NCI-H187 (cell line): Measurements from ENCODE around the gene CPT1A.

Experiments used
- DNase-seq, 2 experiments: peaks; one replicate each; lab custom pipeline; 2025; lab: John Stamatoyannopoulos, UW

Gene CPT1A

DNA sequence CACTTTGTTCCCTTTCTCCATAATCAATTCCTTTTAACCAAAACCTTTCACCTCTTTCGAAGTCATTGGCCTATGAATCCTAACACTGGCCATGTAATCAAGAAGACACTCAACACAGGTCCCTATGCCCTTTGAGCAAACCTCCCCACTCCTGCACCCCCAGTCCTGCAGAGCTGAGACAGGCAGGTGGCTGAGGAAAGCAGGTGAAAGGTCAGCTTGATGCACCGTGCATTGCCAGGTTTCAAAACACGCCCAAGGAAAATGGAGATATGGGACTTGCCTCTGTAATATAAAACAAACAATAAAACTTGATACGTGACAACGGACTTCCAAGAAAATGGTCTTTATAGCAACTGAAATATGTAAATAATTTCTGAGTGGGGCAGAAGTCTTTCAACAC is 10.6 kb downstream of the CPT1A start:
- no peak for DNase-seq

DNA sequence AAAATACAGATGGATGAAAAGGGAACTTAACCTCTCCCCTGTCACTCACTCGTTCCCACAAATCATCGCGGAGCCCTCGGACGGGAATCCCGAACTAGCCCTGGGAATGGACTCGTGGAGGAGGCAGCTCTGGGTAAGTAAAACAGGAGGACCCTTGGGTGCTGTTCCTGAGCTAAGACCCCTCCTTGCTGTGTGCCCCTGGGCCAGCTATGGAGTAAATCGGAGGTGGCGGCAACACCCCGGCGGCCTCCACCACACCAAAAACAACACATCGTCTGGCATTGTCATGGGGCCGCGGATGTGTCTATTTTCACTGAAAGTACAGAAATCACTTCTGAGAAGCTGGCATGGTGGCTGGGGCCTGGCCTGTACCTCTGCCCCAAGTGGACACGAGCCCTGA is 12.1 kb downstream of the CPT1A start:
- DNase-seq: no peak

DNA sequence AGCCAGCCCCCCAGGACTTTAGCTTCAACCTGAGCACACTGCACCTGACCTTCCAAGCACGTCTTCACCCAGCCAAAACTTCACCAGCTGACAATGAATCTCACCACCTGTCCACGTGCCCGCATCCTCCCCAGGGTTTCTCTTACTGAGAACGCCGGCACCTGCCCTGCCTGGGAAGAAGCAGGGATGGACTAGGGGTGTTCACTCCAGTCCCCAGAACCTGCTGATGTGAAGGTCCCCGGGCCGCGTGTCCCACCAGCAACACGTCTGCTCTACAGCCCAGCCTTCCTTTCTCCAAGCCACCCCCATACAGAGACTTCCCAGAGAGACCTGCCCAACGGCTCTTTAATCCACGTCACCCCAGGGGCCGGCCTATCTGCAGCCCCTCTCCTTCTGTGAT is 12.8 kb downstream of the CPT1A start:
- no peak for DNase-seq

DNA sequence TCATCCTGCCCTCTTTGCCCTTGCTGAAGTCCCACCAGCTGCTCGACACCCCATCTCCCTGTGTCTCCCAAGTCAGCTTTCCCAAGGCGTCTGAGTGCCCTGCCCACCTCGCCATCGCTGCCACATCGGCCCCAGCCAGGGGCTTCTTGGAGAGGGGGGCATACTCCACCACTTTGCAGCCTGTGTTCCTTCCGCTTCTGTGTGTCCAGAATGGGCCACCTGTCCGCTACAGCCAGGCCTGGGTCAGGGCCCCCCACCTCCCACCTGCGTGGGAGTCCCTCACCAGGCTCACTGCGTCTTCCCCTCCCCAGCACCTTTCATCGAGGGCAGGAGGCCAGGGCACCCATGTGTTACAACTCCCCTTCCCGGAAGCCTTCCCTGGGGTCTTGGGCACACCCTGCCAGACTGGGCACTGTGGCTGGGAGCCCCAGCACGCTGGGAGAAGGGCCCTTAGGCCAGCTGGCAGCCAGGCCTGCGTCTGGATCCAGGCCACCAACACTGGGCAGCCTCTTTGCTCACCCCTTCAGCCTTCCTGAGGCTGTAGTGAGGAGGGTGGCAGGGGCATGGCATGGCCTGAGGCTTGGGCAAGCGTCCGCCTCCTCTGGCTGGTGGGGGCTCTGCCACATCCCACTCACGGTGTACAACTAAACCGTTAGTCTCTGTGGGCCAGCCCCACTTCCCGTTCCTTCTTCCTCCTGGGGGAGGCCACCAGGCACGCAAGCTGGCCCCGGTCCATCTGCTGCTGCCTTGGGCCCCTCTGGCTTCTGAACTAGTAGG is 13.4 kb downstream of the CPT1A start:
- DNase-seq: no peak

DNA sequence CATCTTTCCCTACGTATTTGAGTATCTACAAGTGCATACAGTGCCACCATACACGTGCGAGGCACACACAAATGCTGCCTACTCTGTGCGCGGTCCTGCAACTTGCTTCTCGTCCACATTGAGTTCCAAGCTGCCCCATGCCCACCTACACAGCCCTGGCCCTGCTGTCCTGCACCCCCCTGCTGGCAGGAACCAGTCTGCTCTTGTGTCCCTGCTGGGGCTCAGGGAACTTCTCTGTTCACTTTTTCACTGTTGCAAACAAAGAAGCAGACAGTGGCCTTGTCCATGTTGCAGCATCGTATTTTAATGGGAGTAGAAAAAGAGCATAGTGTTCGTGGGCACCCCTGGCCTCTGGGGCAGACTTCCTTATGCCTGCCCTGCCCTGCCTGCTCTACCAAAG is 14.0 kb downstream of the CPT1A start:
- no peak for DNase-seq

DNA sequence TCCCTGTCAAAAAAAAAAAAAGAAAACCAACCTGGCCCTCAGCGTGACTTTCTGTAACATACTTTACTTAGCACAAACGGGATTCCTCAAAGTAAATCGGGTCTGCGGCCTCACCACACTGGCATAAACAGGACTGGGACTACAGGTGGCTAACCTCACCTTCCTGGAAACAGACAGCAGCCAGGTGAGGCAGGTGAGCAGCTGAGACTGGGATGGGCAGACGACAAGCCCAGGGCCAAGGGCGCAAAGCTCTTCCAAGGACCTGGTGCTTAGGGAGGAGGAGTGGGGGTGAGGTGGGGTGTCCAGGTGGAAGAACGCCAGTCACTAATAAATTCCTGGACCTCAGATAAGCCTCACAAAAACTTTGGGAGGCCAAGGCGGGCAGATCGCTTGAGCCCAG is 15.0 kb downstream of the CPT1A start:
- DNase-seq: no peak

DNA sequence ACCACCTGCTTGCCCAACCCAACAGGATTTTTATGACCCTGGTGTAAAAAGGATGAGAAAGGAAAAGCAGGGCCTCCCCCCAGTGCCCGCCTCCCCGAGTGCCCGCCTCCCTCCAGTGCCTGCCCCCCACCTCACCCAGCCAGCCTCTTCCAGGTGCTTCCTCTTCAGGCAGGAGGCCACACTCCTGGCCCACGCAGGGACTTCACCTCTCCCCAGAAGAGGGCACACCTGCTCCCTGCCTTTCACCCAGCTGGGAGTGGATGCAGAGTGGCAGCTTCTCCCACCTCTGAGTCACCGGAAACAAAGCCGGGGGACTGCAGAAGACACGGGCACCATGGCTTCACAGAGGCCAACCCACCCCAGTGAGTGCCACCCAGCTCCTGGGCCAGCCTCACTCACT is 16.1 kb downstream of the CPT1A start:
- no peak for DNase-seq

DNA sequence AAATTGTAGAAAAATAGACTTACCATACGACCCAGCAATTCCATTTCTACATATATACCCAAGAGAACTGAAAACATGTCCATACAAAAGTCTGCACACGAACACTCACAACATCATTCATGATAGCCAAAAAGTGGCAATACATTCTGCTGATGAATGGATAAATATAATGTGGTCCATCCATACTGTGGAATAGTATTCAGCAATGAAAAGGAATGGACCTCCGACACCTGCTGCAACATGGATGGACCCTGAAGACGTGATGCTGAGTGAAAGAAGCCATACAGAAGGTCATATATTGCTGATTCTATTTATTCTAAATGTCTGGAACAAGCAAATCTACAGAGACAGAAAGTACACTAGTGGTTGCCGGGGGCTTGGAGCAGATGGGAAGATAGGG is 19.2 kb downstream of the CPT1A start:
- no peak for DNase-seq

DNA sequence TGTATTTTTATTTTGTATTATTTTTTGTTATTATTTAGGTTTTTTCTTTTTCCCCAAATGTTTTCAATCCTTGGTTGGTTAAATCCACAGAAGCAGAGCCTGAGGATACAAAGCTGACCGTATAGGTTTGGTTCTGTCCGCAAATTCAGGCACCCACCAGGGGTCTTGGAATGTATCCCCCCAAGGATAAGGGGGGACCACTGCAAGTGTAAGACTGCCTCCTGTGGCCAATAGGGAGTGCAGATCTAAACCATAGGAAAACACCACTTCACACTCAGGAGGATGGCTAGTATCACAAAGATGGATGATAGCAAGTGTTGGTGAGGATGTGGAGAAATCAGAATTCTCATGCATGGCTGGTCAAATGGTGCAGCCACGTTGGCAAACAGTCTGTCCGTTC is 20.0 kb downstream of the CPT1A start:
- DNase-seq: no peak

DNA sequence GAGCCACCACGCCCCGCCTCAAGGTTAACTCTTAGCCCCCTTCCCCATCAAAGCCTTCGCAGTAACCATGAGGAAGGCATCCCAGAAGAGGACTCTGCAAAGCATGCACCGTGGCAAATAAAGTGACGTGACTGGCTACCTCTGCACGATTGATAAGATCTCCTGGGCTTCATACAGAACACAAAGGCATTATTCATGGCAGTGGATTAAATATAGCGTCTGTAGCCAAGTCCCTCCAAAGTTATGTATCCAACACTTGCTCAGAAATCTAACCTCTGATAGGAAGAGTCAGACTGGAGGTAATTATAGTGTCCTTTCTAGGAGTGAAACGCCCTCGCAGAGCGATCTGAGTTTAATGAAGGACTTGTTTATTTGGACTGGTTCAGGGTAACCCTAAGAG is 22.4 kb downstream of the CPT1A start:
- DNase-seq: no peak

DNA sequence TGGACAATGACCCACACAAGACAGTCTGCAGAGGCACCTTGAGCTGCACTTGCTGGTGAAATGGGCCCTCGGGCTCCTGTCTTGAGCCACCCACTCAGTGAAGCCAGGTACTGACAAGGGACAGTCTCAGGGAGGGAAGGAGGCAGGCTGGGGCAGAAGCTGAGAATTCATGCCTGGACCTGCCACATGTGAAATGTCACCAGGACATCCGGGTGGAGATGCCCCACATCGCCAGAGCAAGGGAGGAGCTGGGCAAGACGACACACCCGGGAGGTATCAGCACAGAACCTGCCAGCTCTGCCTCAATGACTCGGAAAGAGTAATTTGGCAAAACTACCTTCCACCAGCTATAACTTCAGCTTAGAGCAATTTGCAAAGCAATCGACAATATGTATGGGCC is 23.5 kb downstream of the CPT1A start:
- no peak for DNase-seq

DNA sequence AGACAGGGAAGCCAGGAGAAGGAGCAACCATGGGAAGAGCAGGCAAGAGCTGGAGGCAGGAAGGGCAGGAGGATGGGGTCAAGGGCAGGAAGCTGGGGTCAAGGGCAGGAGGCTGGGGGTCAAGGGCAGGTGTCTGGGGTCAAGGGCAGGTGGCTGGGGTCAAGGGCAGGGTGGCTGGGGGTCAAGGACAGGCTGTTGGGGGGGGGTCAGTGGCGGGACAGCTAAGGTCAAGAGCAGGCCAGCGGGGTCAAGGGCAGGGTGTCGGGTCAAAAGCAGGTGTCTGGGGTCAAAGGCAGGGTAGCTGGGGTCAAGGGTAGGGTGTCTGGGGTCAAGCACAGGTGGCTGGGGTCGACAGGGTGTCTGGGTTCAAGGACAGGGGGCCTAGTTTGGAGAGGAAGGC is 24.2 kb downstream of the CPT1A start:
- no peak for DNase-seq

DNA sequence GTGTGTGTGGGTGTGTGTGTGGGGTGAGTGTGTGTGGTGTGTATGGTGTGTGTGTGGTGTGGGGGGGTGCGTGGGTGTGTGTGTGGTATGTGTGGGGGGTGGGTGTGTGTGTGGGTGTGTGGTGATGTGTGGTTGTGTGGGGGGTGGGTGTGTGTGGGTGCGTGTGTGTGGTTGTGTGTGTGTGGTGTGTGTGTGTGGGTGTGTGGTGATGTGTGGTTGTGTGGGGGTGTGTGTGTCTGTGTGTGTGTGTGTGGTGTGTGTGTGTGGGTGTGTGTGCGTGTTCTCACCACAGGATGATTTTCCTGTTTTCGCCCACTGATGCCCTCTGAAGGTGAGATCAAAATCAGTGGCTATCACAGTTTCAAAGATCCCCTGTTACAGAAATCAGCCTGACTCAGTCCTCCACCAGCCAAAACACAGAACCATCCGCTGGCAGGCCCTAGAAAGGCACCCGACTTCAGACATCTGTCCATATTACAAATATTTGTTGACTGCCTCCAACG is 24.7 kb downstream of the CPT1A start:
- no peak for DNase-seq

DNA sequence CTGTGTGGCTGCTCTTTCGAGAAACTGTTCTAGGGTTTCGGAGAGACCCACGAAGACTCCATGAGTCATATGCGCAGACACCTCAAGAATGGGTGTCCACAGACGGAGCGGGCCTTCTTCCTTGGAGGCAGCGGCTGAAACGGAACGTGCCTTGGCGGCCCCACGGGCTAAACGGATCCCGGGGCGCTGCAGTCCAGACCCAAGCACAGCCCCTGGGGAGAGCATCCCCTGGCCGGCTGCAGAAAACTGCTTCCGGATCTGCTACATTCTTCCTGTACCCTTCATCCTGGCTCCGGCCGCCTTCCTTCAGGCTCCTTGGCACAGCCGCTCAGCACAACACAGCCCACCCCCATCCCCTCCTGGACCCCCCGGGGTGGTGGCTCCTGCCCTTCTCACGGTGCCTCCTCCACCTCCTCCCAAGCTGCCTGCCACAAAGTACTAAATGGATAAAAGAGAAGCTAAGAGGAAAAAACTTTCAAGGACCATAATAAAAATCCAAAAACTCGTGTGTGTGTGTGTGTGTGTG is 25.4 kb downstream of the CPT1A start:
- no peak for DNase-seq

DNA sequence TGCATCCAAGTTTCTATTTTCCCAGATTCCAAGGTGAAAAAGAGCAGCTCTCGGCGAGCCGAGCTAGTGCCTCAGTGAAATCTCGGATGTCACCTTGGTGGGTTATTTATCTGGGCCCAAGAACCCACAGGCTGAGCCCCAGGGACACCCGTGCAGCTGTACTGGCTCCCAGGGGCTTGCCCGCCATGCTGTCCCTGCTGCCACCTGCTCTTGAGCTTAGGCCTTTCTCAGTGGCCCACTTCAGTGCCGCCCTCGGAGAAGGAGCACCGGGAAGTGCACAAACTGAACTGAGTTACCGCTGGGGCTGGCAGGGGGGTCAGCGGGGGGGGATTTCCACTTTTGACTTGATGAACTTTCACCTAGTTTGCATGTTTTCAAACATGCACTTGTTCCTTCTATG is 27.9 kb downstream of the CPT1A start:
- DNase-seq: no peak

DNA sequence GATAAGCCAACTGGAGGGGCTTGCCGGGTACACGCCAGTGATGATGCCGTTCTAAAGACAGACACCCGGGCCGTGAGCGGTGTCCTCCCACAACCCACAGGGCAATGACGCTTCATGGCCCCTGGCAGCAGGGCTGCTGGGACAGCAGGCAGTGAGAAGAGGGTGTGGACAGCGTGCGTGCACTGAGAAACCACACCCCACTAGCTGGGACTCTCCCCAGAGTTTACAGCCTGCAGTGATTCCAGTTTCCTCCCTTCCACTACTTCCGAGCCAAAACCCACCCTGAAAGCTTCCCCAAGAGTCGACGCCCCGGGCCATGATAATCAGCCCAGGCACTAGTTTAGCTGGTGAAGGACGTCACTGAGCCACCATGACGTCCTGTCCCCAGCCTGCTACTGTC is 29.2 kb downstream of the CPT1A start:
- no peak for DNase-seq

DNA sequence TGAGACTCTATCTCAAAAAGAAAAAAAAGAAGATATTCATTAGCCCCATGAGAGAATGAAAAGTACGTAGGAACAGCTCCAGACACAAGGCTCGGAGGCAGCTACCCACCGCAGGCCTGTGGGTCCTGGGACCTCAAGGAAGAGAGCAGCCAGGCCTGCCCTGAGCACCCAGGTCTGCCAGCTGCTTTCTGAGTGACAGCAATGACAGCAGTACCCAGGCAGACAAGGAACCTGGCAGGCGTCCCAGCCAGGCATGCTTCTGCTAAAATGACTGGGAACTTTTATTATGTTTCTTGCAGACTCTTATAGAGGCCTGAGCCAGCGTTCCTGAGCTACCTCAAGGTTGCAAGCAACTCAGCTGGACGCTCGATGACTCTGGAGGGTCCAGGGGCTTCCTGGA is 31.6 kb downstream of the CPT1A start:
- DNase-seq: no peak

DNA sequence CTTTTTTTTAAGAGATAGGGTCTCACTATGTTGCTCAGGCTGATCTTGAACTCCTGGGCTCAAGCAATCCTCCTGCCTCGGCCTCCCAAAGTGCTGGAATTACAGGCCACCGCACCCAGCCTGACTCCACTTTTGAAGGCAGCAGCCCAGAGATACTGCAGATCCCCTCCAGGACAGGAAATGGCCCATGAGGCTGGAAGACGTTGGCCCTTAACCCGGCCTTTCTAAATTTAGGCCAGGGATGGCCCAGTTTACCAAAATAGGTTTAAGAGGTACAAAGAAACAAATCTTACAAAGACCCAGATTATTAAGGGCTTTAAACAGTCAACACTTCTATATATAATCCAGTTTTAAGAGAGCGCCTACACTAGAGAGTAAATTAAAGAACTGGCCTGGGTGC is 32.2 kb downstream of the CPT1A start:
- DNase-seq: no peak

DNA sequence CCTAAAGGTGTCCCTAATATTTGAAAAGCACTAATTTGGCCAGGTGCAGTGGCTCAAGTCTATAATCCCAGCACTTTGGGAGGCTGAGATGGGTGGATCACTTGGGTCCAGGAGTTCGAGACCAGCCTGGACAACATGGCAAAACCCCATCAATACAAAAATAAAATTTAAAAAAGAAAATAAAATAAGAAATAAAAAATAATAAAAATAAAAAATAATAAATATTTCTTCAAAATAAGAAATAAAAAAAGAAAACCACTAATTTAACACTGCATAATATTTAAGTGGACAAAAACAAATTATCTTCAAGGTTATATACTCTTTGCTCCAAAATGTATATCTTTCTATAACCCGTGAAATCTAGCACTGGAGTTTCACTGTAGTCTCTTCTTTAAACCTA is 32.9 kb downstream of the CPT1A start:
- no peak for DNase-seq

DNA sequence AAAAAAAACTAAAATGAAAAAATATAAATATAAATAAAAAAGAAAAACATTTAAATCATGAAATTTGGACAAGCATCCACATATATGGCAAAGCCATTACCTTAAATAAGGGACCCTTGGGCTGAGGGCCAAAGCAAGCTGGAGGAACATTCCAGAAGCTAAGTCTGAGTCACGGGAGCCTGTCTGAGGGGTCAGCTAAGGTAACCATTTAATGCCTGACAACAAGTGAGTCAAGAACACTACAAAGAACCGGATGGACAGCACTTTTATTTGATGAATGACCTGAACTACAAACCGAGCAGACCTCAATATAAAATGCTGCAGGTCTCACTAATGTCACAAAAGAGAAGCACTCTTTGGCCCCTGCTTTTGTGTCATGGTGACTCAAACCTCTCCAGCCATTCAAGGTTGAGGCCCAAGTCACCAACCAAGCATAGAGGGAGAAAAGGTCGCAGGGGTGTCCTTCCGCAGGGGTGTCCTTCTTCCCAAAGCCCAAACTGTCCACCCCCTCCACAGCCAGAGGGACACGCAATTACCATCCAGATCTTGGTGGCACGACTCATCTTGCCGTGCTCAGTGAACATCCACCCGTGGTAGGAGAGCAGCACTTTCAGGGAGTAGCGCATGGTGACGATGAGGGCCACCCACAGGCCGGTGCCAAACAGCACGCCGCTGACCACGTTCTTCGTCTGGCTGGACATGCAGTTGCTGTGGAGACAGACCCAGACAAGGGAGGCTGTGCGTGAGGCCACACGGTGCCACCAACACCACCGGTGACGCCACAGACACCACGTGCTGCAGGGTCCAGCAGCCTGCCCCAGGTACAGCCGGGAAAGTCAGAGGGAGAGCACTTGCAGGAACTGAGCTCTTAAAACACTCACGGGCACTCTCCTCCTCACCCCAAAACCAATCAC is 34.5 kb downstream of the CPT1A start:
- DNase-seq: no peak

DNA sequence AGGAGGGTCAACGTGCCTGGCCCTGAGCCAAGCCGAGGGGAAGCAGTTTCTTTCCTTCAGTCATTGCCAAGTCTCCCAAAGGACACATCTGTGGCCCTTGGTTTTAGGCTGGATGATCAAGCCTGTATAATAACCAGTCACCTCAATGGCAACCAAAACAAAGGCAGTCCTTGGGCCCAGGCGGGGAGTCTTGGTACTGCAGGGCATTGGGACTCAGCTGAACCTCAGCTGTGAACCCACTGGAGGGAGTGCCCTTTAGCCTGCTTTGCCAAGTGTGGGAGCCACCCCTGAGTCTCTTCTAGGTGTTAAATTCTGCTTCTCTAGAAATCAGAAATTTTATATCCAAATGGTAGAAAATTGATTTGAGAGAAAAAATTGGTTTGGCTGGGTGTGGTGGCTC is 36.9 kb downstream of the CPT1A start:
- DNase-seq: no peak

DNA sequence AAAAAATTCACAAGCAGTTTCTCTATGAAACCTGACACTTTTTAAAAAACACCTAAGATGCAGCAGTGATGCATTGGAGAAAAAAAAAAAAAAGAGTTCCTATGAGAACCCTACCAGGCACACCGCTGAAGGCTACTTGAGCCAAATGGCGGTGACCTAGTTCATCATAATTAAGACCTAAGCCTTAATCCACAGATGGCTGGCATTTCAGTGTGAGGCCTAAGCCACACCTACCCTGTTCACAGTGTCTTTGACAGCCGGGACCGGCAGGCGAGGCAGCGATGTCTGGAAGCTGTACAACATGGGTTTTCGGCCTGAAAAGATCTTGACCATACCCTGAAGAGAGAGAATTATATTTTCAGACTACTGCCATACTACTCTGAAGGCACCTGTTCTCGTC is 38.0 kb downstream of the CPT1A start:
- DNase-seq: no peak

DNA sequence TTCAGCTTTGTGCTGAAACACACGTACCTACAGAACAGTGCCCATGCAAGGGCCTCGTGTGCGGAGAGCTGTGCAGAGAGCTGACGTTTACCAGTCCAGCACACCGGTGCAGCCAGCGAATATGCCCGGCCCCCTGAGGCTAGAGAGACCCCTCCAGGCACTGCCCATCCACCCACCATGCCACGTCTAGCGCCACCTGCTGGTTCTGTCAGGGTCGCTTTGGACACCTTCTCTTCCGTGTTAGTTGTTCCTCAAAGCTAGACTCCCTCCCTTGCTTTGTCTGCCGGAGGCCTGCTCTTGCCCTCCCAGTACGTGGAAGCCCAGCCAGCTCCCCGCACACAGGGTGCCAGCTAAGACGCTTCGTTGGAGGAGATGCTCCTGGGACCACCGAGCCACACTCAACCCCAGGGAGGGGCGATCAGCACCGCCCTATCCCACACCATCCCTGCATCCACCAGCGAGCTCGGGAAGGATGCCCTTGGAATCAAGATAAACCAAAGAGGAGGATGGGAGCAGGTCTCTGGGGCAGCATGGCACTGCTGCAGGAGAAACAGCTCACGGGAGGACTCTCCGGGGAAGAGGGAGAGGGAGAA is 43.4 kb downstream of the CPT1A start:
- no peak for DNase-seq
